ENCODE measurements around the gene LMNTD1.

Gene LMNTD1

DNA sequence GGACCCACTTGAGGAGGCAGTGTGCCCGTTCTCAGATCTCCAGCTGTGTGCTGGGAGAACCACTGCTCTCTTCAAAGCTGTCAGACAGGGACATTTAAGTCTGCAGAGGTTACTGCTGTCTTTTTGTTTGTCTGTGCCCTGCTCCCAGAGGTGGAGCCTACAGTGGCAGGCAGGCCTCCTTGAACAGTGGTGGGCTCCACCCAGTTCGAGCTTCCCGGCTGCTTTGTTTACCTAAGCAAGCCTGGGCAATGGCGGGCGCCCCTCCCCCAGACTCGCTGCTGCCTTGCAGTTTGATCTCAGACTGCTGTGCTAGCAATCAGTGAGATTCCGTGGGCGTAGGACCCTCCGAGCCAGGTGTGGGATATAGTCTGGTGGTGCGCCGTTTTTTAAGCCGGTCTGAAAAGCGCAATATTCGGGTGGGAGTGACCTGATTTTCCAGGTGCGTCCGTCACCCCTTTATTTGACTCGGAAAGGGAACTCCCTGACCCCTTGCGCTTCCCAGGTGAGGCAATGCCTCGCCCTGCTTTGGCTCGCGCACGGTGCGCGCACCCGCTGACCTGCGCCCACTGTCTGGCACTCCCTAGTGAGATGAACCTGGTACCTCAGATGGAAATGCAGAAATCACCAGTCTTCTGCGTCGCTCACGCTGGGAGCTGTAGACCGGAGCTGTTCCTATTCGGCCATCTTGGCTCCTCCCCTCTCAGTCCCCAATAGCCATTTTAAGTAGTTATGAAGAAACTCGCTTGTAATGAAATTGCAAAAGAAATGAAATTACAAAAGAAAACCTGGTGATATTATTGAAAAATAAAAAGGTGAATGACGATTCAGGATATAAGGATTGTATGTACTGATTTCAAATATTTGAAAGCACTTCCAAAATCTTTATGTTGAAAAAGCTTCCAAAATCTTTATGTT, 63.9 kb downstream of the LMNTD1 start:
- DNase-seq = peak; percentile 78

DNA sequence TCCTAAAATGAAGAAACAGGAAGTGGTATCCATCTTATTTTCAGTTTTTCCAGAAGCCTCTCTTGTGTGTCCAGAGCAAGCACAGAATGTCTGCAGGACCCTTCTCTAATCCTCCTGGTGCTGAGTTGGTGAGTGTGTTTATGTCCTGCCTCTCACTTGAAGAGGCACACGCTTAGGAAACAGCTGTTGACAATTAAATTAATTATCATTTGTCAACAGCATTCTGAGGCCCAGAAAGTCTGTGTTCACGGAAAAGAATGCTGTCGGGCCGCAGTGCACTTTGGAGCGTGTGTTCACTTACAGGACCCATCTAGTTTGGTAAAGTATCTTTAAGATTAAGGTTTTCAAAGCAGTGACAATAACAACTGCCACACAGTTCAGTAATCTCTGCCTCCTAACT, 70.5 kb downstream of the LMNTD1 start:
- DNase-seq = no peak

- DNase-seq = no peak
Observed at GRCh38 chr12:25480145-25480544, 72.9 kb downstream of the LMNTD1 start.

GRCh38 chr12:25477217-25477616, 75.9 kb downstream of the LMNTD1 start:
- no peak for DNase-seq

DNA sequence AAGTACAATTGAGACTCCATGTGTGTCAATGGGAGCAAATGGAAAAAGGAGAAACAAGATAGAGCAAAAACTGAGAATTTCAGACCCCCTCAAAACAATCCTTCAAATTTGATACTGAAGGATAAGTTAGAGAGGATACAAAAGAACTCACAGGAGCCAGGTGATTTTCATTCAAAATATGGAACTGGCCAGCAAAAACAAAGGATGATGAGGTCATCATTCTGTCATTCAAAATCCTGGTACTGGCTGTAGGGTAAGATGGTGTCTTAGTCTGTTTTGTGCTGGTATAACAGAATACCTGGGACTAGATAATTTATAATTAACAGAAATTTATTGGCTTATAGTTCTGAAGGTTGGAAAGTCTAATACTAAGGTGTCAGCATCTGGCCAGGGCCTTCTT, 80.6 kb downstream of the LMNTD1 start:
- DNase-seq = no peak

- no peak for DNase-seq
Observed at GRCh38 chr12:25469861-25470260, 83.2 kb downstream of the LMNTD1 start.

GRCh38 chr12:25469368-25469767, 83.7 kb downstream of the LMNTD1 start:
- no peak for DNase-seq

DNA sequence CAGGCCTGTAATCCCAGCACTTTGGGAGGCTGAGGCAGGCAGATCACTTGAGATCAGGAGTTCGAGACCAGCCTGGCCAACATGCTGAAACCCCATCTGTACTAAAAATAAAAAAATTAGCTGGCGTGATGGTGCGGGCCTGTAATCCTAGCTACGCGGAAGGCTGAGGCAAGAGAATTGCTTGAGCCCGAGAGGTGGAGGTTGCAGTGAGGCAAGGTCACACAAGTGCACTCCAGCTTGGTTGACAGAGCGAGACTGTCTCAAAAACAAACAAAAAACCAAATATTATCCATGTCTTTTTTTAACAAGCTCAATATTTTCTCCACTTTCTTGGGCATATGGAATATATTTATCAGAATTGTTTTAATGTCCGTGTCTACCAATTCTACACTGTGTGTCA, 89.6 kb downstream of the LMNTD1 start:
- no peak for DNase-seq

DNA sequence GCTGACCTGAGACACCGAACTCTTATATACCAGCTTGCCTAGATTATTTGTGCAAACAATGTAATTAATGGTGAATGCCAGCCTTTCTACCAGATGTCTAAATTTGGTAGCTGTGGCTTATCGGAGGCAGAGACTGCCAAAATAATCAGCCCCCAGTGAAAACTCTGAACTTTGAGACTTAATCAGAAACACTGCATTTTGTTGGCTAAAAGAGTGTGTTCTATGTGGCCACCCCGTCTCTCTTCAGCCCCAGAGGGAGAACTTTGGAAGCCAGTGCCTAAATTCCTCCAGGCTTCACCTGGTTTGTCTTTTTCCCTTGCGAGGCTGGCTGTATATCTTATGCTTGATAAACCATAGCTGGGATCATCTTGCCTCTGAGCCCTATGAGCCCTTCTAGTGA, 90.1 kb downstream of the LMNTD1 start:
- no peak for DNase-seq

DNA sequence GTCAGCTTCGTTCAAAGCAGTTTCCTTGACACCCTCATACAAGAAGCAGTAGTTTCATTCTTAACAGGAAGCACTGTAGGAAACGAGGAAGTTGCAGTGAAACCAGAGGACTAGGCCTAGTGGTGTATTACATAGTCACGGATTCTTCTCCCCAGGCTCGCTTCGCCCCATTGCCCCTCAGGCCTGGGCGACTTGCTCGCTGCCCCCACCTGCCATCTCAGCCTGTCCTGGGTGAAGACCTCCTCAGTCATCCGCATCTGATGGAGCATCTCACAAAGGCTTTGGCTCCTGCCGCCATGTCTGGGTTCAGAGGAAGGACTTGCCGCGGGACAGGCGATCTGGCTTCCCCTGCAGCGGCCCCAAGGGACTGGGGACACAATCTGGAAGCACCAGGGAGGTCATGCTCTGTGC, 93.5 kb downstream of the LMNTD1 start:
- DNase-seq = no peak

DNA sequence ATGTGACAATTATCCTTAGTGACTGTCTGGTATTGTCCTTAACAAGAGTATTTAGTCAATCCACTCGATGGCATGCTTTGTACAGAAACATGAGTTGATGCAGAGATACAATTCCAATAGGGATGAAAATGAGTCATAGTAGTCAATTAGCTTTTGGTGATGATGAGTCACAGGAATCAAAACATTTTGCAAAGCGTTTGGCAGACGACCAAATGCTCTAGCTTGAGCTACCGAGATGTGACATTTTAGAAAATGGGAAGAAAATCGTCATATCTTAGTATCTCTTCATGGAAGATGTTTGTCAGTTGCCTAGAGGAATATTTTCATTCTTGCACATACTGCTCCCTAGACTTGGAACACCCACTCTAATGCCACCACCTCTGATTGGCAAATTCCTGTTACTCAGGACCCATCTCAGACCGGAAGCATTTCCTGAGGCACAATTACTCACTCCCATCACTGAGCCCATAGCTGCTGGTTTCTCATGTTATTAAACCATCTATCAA, 95.0 kb downstream of the LMNTD1 start:
- no peak for DNase-seq

GRCh38 chr12:25456474-25456873, 96.6 kb downstream of the LMNTD1 start:
- DNase-seq = no peak

- DNase-seq = no peak
Observed at GRCh38 chr12:25455696-25456095, 97.4 kb downstream of the LMNTD1 start.

- no peak for DNase-seq
Observed at GRCh38 chr12:25449007-25449406, 104.1 kb downstream of the LMNTD1 start.

DNA sequence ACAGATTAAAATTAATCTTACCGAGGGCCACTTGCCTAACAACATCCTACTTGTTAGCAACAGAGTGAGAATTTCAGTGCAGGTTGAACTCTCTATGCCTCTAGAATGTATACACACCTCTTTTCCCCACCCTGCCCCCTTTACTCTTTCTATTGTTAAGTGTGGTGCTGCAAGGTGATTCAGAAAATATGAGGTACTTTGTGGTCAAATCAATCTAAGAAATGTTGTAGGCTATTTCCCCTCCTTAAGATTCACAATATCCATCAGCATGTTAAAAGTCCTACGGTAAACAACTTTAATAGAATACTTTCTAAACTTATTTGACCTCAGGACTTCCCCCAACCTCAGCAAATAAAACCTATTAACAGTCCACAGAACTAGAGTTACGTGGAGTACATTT, 106.0 kb downstream of the LMNTD1 start:
- no peak for DNase-seq

GRCh38 chr12:25438638-25439037, 114.4 kb downstream of the LMNTD1 start:
- no peak for DNase-seq

GRCh38 chr12:25436206-25437030, 116.7 kb downstream of the LMNTD1 start:
- peak; percentile 76 for DNase-seq

DNA sequence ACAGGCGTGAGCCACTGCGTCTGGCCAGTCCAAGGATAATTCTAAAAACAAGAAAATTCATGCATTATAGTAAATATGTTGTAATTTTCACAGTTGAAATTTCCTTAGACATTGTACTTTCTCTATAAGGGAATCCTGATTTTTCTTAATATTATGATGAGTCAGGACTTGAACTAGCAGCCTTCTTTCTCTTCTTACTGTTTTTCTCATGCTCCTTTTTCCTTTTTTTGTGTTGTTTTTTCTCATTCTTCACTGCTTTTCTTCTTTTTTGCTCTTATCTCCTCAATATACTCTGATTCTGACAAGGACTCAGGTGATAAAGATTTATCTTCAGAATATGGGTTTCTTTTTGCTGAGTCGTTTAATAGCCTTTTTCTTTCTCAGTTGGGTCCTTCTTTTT, 117.7 kb downstream of the LMNTD1 start:
- no peak for DNase-seq

DNA sequence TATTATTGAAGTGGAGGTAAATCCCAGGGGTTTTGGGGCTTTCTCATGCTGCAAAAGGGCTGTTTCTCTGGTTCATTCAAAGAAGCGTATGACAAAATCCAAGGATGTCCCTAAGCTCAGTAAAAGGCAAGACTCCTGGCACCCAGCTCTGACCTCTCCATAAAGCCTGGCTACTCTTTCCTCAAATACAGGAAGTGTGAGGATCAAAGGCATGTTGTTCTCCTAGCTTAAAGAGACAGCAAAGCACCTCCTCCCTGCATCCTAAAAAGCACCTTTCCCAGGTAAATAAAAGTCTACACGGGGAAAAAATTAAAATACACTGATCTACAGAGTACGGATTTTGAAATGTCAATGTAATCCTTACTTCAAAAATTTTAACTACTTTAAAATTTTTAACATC, 118.6 kb downstream of the LMNTD1 start:
- no peak for DNase-seq

GRCh38 chr12:25433581-25434325, 119.3 kb downstream of the LMNTD1 start:
- DNase-seq = no peak

DNA sequence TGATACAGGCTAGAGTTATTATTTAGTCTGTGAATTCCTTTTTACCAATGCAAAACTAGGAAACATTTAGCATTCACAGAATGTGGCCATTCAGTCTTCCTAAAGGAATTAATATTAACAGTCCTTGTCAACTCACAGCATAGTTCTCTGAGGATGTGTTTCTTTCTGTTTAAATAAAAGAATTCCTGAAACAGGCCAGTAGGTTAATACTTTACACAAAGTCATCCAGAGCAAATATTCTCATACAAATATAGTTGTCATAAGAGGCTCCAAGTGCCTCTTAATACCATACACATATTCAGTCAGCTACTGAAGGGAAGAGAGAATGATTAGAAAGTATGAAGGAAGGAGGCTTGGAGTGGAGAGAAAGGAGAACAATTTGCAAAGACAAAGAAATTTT, 120.1 kb downstream of the LMNTD1 start:
- no peak for DNase-seq

DNA sequence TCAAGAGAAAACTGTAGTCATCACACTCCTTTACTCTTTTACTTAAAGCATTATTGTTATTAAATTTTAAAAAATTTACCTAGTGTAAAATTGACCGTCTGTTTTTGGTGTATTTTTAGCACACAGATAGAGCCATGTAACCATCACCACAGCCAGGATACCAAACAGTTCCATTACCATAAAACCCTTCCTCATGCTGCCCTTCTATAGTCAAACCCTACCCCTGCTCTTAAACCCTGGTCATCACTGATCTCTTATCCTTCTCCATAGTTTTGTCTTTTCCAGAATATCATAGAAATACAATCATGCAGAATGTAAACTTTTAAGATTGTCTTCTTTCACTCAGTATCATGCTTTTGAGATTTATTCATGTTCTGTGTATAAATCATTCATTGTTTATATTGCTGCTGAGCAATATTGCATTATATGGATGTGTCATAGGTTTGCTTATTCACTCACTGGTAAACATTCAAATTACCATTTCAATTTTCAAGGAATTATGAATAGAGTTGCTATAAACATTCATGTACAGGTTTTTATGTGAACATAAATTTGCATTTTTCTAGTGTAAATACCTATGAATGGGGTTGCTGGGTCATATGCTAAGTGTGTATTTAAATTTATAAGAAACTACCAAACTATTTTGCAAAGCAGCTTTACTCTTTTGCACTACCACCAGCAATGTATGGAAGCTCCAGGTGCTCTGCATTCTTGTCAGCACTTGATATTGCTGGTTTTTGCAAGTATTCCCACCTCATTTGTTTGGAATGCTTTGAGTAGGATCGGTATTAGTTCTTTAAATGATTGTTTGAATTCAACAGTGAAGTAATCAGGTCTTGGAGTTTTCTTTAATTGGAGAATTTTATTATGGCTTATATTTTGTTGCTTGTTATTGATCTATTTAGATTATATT, 125.5 kb downstream of the LMNTD1 start:
- DNase-seq = no peak
